Ovary (tissue), 9 donors: ENCODE results near the gene MED15. TPM values are rescaled to one million over a fixed set of nuclear protein-coding genes. Genes with fewer than 3 reads are reported as not detected.

Experiments
- DNase-seq, 5 donors: peaks; one replicate each; pipeline ENCODE4 v3.0.0-alpha.2; 2019 to 2020
- H3K27ac ChIP-seq, 2 donors: fragments of 200-600 bp; one replicate each; pipeline versions ENCODE4 v1.5.1 to v1.8.0; 2019 to 2022
- H3K27me3 ChIP-seq: fragments of 200-600 bp; one replicate; pipeline ENCODE4 v1.8.0; 2022
- H3K36me3 ChIP-seq: fragments of 200-600 bp; sonication (generic); one replicate; pipeline ENCODE4 v1.5.1; 2019
- H3K4me1 ChIP-seq: one replicate; pipeline ENCODE4 v1.8.1; 2013; ENCODE audit warnings: mild to moderate bottlenecking, moderate library complexity; ENCODE audit not compliant: insufficient read depth
- H3K4me3 ChIP-seq: fragments of 200-600 bp; sonication (generic); one replicate; pipeline ENCODE4 v1.5.1; 2017
- H3K9me3 ChIP-seq, 2 donors: fragments of 200-600 bp in 1 of 2; sonication (generic) in 1 of 2; one replicate each; pipeline versions ENCODE4 v1.5.1 to v1.8.1; 2013 to 2019; ENCODE audit warnings: mild to moderate bottlenecking in 1 of 2, moderate library complexity in 1 of 2
- EP300 ChIP-seq: sonication (generic); formaldehyde crosslinking; IDR thresholded peaks from one replicate; pipeline ENCODE4 v1.6.1; 2017; ENCODE audit warnings: antibody characterized with exemption
- POLR2A ChIP-seq: fragments of 450-650 bp; IDR thresholded peaks from one replicate; pipeline ENCODE4 v1.6.1; 2017; ENCODE audit warnings: antibody characterized with exemption, mild to moderate bottlenecking, moderate library complexity
- WGBS, 3 donors: extraction: QIAGEN DNeasy Blood & Tissue Kit in 1 of 3; methylation state at CpG; one replicate each; pipeline versions ENCODE4 v1.1.5 to v1.1.7; 2013 to 2017; 5-methylcytosine and 5-hydroxymethylcytosine counted together
- intact Hi-C, 4 donors: fragments of 100-400 bp; cut with DNase I; formaldehyde crosslinking; loops; one replicate each; pipeline versions ENCODE4 v1.11.0 to v1.15.1; 2022 to 2023
- polyA plus RNA-seq, 2 donors: library from polyadenylated mRNA; stranded (reverse); fragments of 200-250 nt in 1 of 2; fragments of 350-450 nt in 1 of 2; fragmentation: Illumina TruSeq in 1 of 2; extraction: RNeasy Lipid Tissue Mini Kit (QIAGEN cat#74804) in 1 of 2; gene quantifications; one replicate each; pipeline ENCODE4 v1.2.3, GENCODE V29; 2013 to 2014
- total RNA-seq, 7 donors: library from RNA; depleted of rRNA in 2 of 7; stranded (reverse); fragments of >200 nt in 2 of 7; fragmentation: NEBNext Ultra II Directional in 3 of 7; extraction: Animal tissue kit (Norgen Biotek cat#: 25700) in 3 of 7; gene quantifications; one replicate each; pipeline versions ENCODE4 v1.1.0 to v1.2.4, GENCODE V29; 2016 to 2023
- TF ChIP-seq, protein P1 (sequence below), 3 donors: fragments of 450-650 bp in 2 of 3; fragments of 200-600 bp in 1 of 3; IDR thresholded peaks; one replicate each; pipeline versions ENCODE4 v1.5.1 to v1.8.0; 2016 to 2022; ENCODE audit warnings: antibody characterized with exemption in 3 of 3, mild to moderate bottlenecking in 1 of 3
- donor health status: DM: no; HTN: no; CAD: no; lungs with moderate emphysema.
- donor health status: DM: no; HTN: no; CAD: no.
- donor health status: Bipolar disorder and iron deficiency.
- donor health status: DM: yes; HTN: yes; CAD: no.
- donor health status: DM: no; HTN: no; CAD: no.
- donor health status: DM: yes; HTN: yes; CAD: no.

The MED15 gene
- total and polyA plus RNA-seq, 9 donors = 21.9 to 79.3 (median 68.3) TPM

GRCh38 chr22:20533095-20533878, 25.9 kb downstream of the MED15 start:
- Histone ChIP-seq H3K4me1 (peaks cover 20% of the 10 kb centered on the region), H3K27ac (no peak overlapping the region), H3K36me3 (no peaks in the 10 kb centered on the region), H3K9me3 (no peaks in the 10 kb centered on the region), H3K4me3 (no peak overlapping the region), H3K27me3 (no peaks in the 10 kb centered on the region)
- TF ChIP-seq, protein P1, sequence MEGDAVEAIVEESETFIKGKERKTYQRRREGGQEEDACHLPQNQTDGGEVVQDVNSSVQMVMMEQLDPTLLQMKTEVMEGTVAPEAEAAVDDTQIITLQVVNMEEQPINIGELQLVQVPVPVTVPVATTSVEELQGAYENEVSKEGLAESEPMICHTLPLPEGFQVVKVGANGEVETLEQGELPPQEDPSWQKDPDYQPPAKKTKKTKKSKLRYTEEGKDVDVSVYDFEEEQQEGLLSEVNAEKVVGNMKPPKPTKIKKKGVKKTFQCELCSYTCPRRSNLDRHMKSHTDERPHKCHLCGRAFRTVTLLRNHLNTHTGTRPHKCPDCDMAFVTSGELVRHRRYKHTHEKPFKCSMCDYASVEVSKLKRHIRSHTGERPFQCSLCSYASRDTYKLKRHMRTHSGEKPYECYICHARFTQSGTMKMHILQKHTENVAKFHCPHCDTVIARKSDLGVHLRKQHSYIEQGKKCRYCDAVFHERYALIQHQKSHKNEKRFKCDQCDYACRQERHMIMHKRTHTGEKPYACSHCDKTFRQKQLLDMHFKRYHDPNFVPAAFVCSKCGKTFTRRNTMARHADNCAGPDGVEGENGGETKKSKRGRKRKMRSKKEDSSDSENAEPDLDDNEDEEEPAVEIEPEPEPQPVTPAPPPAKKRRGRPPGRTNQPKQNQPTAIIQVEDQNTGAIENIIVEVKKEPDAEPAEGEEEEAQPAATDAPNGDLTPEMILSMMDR (IDR thresholded peaks at IDR 0.05) = no peak
- TF ChIP-seq EP300 = no peak
- no peak for TF ChIP-seq POLR2A
- intact Hi-C loops = no loop called here
- no peak for DNase-seq
- WGBS, 3 donors = 68 to 74% (median 73%) methylated on average over 10 to 11 of the region's 11 CpGs

GRCh38 chr22:20533879-20534265, 26.5 kb downstream of the MED15 start:
- TF ChIP-seq EP300 (no peak), POLR2A (no peak)
- TF ChIP-seq, protein P1 (IDR thresholded peaks at IDR 0.05) = no peak
- H3K36me3 ChIP-seq = no peaks in the 10 kb centered on the region
- H3K27me3 ChIP-seq = no peaks in the 10 kb centered on the region
- WGBS, 3 donors = 46 to 58% (median 57%) methylated on average over 3 of the region's 3 CpGs
- DNase-seq = no peak
- H3K9me3 ChIP-seq = no peaks in the 10 kb centered on the region
- peaks cover 20% of the 10 kb centered on the region for H3K4me1 ChIP-seq
- H3K27ac ChIP-seq = no peak overlapping the region
- no peak overlapping the region for H3K4me3 ChIP-seq
- intact Hi-C loops = no loop called here

- TF ChIP-seq, protein P1 (IDR thresholded peaks at IDR 0.05) = no peak
- TF ChIP-seq EP300 = no peak
- no peak for TF ChIP-seq POLR2A
- no peak for DNase-seq
- intact Hi-C loops = no loop called here
- no peaks in the 10 kb centered on the region for H3K27me3 ChIP-seq
- 83 to 85% (median 84%) methylated on average over 12 of the region's 12 CpGs for WGBS, 3 donors
- H3K9me3 ChIP-seq = no peaks in the 10 kb centered on the region
- H3K27ac ChIP-seq = no peak overlapping the region
- no peaks in the 10 kb centered on the region for H3K36me3 ChIP-seq
- H3K4me1 ChIP-seq = peaks cover 8% of the 10 kb centered on the region
- H3K4me3 ChIP-seq = no peak overlapping the region
Measured at GRCh38 chr22:20536590-20537324, 29.3 kb downstream of the MED15 start.

GRCh38 chr22:20537325-20537756, 29.9 kb downstream of the MED15 start:
- intact Hi-C loops = no loop called here
- TF ChIP-seq POLR2A = no peak
- TF ChIP-seq, protein P1 (IDR thresholded peaks at IDR 0.05) = no peak
- no peak for TF ChIP-seq EP300
- WGBS, 3 donors = 91 to 97% (median 95%) methylated on average over 3 of the region's 3 CpGs
- no peaks in the 10 kb centered on the region for H3K27me3 ChIP-seq
- peaks cover 3% of the 10 kb centered on the region for H3K4me1 ChIP-seq
- no peaks in the 10 kb centered on the region for H3K9me3 ChIP-seq
- no peak for DNase-seq
- no peak overlapping the region for H3K27ac ChIP-seq
- no peak overlapping the region for H3K4me3 ChIP-seq
- no peaks in the 10 kb centered on the region for H3K36me3 ChIP-seq
